GM12865 (cell line): ENCODE results near the gene KRT84.

Experiments
- DNase-seq: peaks from one replicate; pipeline ENCODE4 v3.0.0; 2010; ENCODE audit warnings: low read depth
- H3K4me3 ChIP-seq: 2 replicates; pipeline ENCODE4 v1.5.1; 2011; ENCODE audit warnings: mild to moderate bottlenecking, low read depth, low read length, control low read depth
- TF ChIP-seq, protein P1 (sequence below): IDR thresholded peaks from 2 replicates; pipeline ENCODE4 v1.5.1; 2011; ENCODE audit warnings: low read length, control low read depth, low read depth, inconsistent platforms; ENCODE audit not compliant: insufficient read depth; ENCODE audit errors: missing control alignments

Gene KRT84

DNA sequence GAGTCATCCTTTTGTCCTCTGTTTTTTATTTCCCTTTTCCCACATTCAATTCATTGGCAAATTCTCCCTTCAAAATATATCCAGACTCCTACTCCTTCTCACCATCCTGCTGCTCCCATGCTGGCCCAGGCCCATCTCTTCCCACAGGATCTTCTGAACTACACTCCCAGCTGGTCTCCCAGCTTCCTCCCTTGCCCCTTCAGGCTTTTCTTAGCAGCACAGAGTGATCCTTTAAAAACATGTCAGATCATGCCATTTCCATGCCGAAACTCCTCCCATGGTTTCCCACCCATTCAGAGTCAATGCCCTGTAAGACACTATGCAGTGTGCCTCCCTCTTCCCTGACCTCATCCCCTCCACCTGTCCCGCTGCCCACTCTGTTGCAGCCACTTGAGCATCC lies 2.4 kb upstream of the KRT84 start:
- TF ChIP-seq, protein P1, sequence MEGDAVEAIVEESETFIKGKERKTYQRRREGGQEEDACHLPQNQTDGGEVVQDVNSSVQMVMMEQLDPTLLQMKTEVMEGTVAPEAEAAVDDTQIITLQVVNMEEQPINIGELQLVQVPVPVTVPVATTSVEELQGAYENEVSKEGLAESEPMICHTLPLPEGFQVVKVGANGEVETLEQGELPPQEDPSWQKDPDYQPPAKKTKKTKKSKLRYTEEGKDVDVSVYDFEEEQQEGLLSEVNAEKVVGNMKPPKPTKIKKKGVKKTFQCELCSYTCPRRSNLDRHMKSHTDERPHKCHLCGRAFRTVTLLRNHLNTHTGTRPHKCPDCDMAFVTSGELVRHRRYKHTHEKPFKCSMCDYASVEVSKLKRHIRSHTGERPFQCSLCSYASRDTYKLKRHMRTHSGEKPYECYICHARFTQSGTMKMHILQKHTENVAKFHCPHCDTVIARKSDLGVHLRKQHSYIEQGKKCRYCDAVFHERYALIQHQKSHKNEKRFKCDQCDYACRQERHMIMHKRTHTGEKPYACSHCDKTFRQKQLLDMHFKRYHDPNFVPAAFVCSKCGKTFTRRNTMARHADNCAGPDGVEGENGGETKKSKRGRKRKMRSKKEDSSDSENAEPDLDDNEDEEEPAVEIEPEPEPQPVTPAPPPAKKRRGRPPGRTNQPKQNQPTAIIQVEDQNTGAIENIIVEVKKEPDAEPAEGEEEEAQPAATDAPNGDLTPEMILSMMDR: no peak
- H3K4me3 ChIP-seq: no peak overlapping the region

DNA sequence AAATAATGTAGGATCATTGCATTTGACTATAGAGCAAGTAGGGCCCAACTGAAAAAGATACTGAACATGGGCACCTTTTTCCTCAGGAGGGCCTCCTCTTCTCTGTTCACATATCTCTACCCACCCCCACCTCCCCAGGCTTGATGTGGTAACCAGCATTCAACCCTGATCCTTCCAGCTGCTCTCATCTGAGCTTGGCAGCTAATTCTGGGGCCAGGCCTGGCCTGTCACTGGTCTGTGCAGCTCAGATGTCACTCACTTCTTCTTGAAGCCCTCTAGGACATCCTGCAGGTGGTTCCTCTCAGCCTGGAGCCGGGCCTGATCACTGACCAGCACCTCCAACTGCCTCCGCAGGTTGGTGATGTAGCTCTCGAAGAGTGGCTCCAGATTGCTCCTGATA lies 2.1 kb downstream of the KRT84 start:
- no peak overlapping the region for H3K4me3 ChIP-seq
- TF ChIP-seq, protein P1: no peak
- DNase-seq: no peak

More for the DNA sequence above, 2.4 kb upstream of the KRT84 start:
- DNase-seq: no peak

DNA sequence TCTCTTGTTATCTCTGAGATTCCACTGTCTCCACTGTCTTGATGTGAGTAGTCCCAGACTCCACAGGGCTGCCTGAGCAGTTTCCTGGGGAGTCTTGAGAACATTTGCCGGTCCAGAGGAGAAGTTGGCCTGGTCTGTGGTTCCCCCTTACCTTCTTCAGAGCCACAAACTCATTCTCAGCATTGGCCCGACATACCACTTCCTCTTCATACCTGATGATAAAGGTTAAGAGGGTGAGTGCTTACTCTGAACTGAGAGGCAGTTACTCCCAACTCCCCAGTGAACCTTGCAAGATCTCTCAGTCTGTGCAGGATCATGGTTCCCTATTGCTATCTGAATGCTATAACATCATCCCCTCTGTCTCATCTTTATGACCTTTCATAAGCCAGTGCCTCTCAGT lies 2.6 kb downstream of the KRT84 start:
- TF ChIP-seq, protein P1: no peak
- H3K4me3 ChIP-seq: no peak overlapping the region
- DNase-seq: peak; percentile 27

DNA sequence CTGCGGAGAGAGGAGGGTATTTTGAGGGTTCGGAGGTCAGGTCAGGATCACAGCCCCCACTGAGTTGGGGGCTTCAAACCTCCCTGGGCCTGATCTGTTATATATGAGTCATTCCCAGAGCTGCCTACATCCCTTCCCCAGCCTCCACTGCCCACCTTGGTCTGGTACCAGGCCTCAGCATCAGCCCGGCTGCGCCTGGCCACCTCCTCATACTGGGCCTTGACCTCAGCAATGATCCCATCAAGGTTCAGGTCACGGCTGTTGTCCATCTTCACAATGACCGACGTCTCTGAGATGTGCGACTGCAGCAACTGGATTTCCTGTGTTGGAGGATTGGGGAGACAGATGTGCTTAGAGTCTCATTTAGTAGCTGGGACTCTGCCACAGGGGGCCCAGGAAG lies 4.2 kb downstream of the KRT84 start:
- TF ChIP-seq, protein P1: no peak
- DNase-seq: no peak
- no peak overlapping the region for H3K4me3 ChIP-seq

DNA sequence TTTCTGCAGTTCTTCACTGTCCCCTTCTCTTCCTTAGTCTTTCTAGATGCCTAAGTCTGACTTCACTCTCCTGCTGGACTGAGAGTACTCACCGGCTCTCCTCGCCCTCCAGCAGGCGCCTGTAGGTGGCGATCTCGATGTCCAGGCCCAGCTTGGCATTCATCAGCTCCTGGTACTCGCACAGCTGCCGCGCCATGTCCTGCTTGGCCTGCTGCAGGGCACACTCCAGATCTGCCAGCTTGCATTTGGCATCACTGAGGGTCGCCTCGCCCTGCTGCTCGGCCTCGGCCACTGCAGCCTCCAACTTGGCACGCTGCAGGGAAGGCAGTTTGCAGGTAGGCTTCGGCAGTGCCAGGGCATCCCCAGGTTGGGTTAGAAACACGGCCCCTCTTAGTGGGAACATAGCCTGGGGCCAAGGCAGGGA lies 5.2 kb downstream of the KRT84 start:
- TF ChIP-seq, protein P1: peak; percentile 28
- no peak for DNase-seq

DNA sequence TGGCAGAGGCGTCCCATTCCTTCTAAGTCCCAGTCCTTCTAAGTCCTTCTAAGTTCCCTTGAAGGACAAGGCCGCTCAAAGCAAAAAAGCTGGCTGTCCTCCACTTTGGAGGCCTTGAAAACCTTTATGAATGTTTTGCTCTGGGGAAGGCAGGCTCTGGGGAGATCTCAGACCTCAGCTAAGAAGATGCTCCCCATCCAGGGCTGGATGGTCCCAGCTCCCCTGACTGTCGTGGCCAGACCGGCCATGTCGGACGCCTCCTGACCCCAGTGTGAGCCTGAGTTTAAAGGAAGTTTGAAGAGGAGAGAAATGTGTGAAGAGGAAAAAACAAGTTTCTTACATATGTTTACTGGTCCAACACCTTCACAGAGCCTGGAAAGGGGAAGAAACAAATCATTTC lies 5.9 kb downstream of the KRT84 start:
- no peak overlapping the region for H3K4me3 ChIP-seq
- TF ChIP-seq, protein P1: no peak
- no peak for DNase-seq

More for the DNA sequence above, 5.2 kb downstream of the KRT84 start:
- no peak overlapping the region for H3K4me3 ChIP-seq

DNA sequence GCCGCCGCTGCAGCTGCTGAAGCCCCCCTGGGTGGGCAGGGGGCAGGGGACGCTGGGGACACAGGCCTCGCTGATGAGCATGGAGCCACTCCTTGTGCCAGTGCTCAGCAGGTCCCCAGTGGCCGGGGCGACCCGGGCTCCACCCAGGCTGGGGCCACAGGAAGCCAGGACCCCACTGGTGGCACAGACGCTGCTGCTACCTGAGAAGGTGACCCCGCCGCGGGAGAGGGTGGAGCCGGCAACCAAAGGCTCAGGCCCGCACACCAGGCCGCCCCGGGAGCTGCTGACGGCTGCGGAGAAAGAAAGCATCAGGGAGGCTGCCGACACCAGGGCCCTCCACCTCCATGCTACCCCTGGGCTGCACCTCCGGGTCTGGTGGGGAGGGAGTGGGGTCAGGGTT lies 7.4 kb downstream of the KRT84 start:
- DNase-seq: no peak
- TF ChIP-seq, protein P1: no peak
- no peak overlapping the region for H3K4me3 ChIP-seq
